D721Med (cell line): Measurements from ENCODE around the gene FOXO4.

ENCODE experiments used
- DNase-seq: peaks from one replicate; pipeline ENCODE4 v3.0.0; 2011; ENCODE audit warnings: low spot score; ENCODE audit not compliant: insufficient read length
- FAIRE-seq: peaks from 2 replicates; lab custom pipeline; 2011; peaks lifted over from hg19 to GRCh38; lab: Jason Lieb, UNC
- CTCF ChIP-seq: IDR thresholded peaks from 2 replicates; pipeline ENCODE4 v1.5.1; 2012; ENCODE audit warnings: mild to moderate bottlenecking, control low read depth; ENCODE audit not compliant: insufficient read depth; ENCODE audit errors: missing control alignments

The FOXO4 gene

GRCh38 chrX:71140440-71140839, 44.8 kb downstream of the FOXO4 start:
- TF ChIP-seq CTCF, result no peak
- FAIRE-seq (no peak), DNase-seq (no peak)

- TF ChIP-seq CTCF, result no peak
- no peak for FAIRE-seq
- DNase-seq, result no peak
Measured at GRCh38 chrX:71143508-71143907, 47.9 kb downstream of the FOXO4 start.

- no peak for DNase-seq
- TF ChIP-seq CTCF, result no peak
- FAIRE-seq, result no peak
Measured at GRCh38 chrX:71144651-71145050, 49.0 kb downstream of the FOXO4 start, which contains the start of gene NLGN3. Gene NLGN3 (plus strand): TSS chrX:71144841. CDS start chrX:71147750, 2,909 bp downstream.

GRCh38 chrX:71147496-71148277, 52.0 kb downstream of the FOXO4 start:
- DNase-seq (no peak), FAIRE-seq (no peak)
- no peak for TF ChIP-seq CTCF

GRCh38 chrX:71148278-71148663, 52.6 kb downstream of the FOXO4 start:
- FAIRE-seq (no peak), DNase-seq (no peak)
- no peak for TF ChIP-seq CTCF

- TF ChIP-seq CTCF, result no peak
- no peak for FAIRE-seq
- no peak for DNase-seq
Measured at GRCh38 chrX:71151366-71151765, 55.7 kb downstream of the FOXO4 start.
